ENCODE measurements around the gene RHBDL2. TPM values are rescaled to one million over a fixed set of nuclear protein-coding genes. Genes with fewer than 3 reads are reported as not detected.

RHBDL2 gene
- total RNA-seq, 4 donors from 2014 or later, result not detected

DNA sequence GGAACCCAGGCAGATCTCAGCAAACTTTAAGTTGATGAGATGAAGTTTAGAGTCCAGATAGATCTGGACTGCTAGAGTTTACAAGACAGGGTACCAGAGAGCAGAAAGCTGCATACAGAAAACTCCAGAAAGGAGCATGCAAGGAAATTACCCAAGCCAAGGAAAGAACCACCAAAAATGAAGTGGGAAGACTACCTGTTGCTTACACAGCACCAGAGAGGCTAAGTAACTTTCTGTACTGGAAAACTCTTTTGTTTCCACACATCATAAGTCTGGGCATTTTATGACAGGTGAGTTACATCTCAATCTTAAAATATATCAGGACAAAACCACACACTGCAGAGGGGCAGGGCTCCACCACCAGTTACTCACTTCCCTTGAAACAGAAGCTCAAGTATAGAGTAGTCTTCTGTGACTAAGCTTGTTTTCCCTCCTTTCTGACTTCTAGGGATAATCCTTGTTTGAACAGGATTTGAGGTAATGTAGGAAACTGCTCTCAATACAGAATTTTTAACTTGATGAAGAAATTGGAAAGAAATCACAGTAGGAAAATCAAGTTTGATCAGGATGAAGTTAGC, 42.9 kb downstream of the RHBDL2 start:
- no peak for DNase-seq (ENCODE audit: extremely low spot score)
- Histone ChIP-seq H3K4me1 (no peaks in the 10 kb centered on the region), H3K27me3 (no peaks in the 10 kb centered on the region), H3K36me3 (no peaks in the 10 kb centered on the region), H3K4me3 (no peak overlapping the region), H3K27ac (replicated peaks in 1 of 4) (no peak overlapping the region), H3K9me3 (no peaks in the 10 kb centered on the region)
- intact Hi-C loops (cut with DNase I), result no loop called here
- no peak for TF ChIP-seq POLR2A (IDR thresholded peaks at IDR 0.05; ENCODE audit: low read depth)

DNA sequence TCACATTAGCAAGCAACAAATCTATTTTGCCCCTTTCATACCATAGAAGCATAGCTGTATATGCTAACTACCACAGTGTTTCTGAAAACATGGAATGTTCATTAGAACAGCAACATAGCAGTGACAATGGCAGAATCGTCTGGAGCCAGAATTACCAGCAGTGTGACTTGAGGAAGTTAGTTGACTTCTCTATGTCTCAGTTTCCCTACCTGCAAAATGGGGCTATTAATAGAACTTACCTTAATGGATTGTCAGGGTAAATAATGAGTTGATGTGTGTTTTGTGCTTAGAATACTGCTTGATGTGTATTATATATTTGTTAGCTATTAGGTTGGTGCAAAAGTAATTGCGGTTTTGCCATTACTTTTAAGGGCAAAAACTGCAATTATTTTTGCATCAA, 45.5 kb downstream of the RHBDL2 start:
- intact Hi-C loops (cut with DNase I), result no loop called here
- H3K9me3 ChIP-seq, result no peaks in the 10 kb centered on the region
- H3K27me3 ChIP-seq, result no peaks in the 10 kb centered on the region
- H3K4me3 ChIP-seq, result no peak overlapping the region
- DNase-seq (ENCODE audit: extremely low spot score), result no peak
- no peak overlapping the region for H3K27ac ChIP-seq (replicated peaks in 1 of 4)
- WGBS, result 98% methylated on average over 2 of the region's 2 CpGs
- TF ChIP-seq, protein P1, sequence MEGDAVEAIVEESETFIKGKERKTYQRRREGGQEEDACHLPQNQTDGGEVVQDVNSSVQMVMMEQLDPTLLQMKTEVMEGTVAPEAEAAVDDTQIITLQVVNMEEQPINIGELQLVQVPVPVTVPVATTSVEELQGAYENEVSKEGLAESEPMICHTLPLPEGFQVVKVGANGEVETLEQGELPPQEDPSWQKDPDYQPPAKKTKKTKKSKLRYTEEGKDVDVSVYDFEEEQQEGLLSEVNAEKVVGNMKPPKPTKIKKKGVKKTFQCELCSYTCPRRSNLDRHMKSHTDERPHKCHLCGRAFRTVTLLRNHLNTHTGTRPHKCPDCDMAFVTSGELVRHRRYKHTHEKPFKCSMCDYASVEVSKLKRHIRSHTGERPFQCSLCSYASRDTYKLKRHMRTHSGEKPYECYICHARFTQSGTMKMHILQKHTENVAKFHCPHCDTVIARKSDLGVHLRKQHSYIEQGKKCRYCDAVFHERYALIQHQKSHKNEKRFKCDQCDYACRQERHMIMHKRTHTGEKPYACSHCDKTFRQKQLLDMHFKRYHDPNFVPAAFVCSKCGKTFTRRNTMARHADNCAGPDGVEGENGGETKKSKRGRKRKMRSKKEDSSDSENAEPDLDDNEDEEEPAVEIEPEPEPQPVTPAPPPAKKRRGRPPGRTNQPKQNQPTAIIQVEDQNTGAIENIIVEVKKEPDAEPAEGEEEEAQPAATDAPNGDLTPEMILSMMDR (IDR thresholded peaks at IDR 0.05), result no peak
- TF ChIP-seq EP300 (IDR thresholded peaks at IDR 0.05), result no peak
- H3K36me3 ChIP-seq, result no peaks in the 10 kb centered on the region
- no peaks in the 10 kb centered on the region for H3K4me1 ChIP-seq

- Histone ChIP-seq H3K4me1 (no peaks in the 10 kb centered on the region), H3K27me3 (no peaks in the 10 kb centered on the region), H3K4me3 (no peak overlapping the region), H3K36me3 (no peaks in the 10 kb centered on the region), H3K27ac (replicated peaks in 1 of 4) (no peak overlapping the region), H3K9me3 (no peaks in the 10 kb centered on the region)
- intact Hi-C loops (cut with DNase I), result no loop called here
- DNase-seq (ENCODE audit: extremely low spot score), result no peak
- WGBS, result 81% methylated on average over 1 of the region's 1 CpG
- TF ChIP-seq POLR2A (IDR thresholded peaks at IDR 0.05; ENCODE audit: low read depth), result no peak
Measured at GRCh38 chr1:38892976-38893375, 48.7 kb downstream of the RHBDL2 start.

- intact Hi-C loops (cut with DNase I), result no loop called here
- H3K36me3 ChIP-seq, result no peaks in the 10 kb centered on the region
- no peak for DNase-seq (ENCODE audit: extremely low spot score)
- no peak overlapping the region for H3K4me3 ChIP-seq
- H3K27me3 ChIP-seq, result no peaks in the 10 kb centered on the region
- 96% methylated on average over 1 of the region's 1 CpG for WGBS
- TF ChIP-seq, protein P1 (IDR thresholded peaks at IDR 0.05), result no peak
- TF ChIP-seq POLR2A (IDR thresholded peaks at IDR 0.05; ENCODE audit: low read depth) (no peak), POLR2AphosphoS5 (IDR thresholded peaks at IDR 0.05) (no peak), EP300 (IDR thresholded peaks at IDR 0.05) (no peak)
- no peak overlapping the region for H3K27ac ChIP-seq (replicated peaks in 1 of 4)
- H3K9me3 ChIP-seq, result no peaks in the 10 kb centered on the region
- H3K4me1 ChIP-seq, result no peaks in the 10 kb centered on the region
Measured at GRCh38 chr1:38891753-38892152, 49.9 kb downstream of the RHBDL2 start.

DNA sequence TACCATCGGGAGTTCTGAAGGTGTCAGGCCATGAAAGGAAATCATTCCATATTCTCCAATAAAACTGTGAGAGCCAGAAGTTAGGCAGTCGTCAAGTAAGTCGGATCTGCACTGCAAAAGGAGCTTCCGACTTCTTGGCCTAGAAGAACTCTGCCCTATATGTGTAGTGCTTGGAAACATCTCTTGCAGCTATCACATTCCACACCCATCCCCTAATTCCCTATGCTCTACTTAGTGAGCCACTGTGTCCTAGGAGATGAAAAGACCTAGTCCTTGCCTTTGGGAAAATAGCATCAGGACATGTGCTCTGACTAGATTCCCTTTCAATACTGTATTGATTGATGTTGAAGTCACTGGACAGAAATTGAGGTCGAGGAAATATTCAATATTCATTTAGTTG, 52.0 kb downstream of the RHBDL2 start:
- intact Hi-C loops (cut with DNase I), result no loop called here
- WGBS, result 81% methylated on average over 5 of the region's 5 CpGs
- Histone ChIP-seq H3K9me3 (no peaks in the 10 kb centered on the region), H3K4me1 (no peaks in the 10 kb centered on the region), H3K27ac (replicated peaks in 1 of 4) (no peak overlapping the region), H3K36me3 (no peaks in the 10 kb centered on the region), H3K4me3 (no peak overlapping the region), H3K27me3 (no peaks in the 10 kb centered on the region)
- TF ChIP-seq, protein P1 (IDR thresholded peaks at IDR 0.05), result no peak
- TF ChIP-seq POLR2A (IDR thresholded peaks at IDR 0.05; ENCODE audit: low read depth) (no peak), POLR2AphosphoS5 (IDR thresholded peaks at IDR 0.05) (no peak), EP300 (IDR thresholded peaks at IDR 0.05) (no peak)
- DNase-seq (ENCODE audit: extremely low spot score), result no peak
